Amniotic epithelial cell (primary cell): ENCODE results near the gene LMTK3.
A peak's percentile ranks its signal among the peaks of the same experiment; 100 is the strongest.
"Not testable (repeated sequence)": the region's sequence is repeated elsewhere in the genome, so short reads cannot be mapped to it uniquely, and the experiment has no call there.

ENCODE experiments used
- DNase-seq: peaks from one replicate; pipeline ENCODE4 v3.0.0-alpha.2; 2010; ENCODE audit warnings: low read depth

Gene LMTK3

GRCh38 chr19:48488478-48488877 is 23.2 kb downstream of the LMTK3 start:
- not testable (repeated sequence) for DNase-seq

- peak; percentile 51 for DNase-seq
Measured at GRCh38 chr19:48487948-48488347, 23.7 kb downstream of the LMTK3 start.

DNA sequence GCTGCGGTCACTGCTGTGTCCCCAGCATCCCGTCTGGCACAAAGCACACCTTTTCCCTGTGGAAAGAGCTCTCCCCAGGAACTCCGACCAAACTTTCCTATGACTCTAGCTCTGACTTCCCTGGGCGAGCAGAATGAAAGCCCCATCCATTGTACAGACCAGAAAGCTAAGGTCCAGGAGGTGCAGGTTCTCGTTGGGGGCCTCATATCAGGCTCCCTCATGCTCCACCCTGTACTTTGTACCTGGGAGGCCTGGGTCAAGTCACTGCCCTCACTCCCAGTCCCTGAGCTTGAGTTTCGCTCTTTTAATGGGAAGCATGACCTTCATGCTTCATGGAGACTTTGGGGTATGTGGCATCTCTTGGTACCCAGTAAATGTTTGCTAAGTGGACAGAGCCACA is 24.1 kb downstream of the LMTK3 start:
- DNase-seq, result no peak

DNA sequence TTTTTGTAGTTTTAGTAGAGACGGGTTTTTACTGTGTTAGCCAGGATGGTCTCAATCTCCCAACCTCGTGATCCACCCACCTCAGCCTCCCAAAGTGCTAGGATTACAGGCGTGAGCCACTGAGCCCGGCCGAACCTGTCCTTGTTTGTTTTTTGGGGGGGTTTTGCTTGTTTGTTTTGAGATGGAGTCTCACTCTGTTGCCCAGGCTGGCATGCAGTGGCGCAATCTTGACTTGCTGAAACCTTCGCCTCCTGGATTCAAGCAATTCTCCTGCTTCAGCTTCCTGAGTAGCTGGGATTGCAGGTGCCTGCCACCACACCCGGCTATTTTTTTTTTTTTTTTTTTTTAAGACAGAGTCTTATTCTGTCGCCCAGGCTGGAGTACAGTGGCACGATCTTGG is 24.9 kb downstream of the LMTK3 start:
- DNase-seq, result not testable (repeated sequence)

GRCh38 chr19:48484931-48485612 is 26.6 kb downstream of the LMTK3 start:
- no peak for DNase-seq

- DNase-seq, result no peak
Measured at GRCh38 chr19:48484247-48484893, 27.3 kb downstream of the LMTK3 start.

GRCh38 chr19:48483301-48483700 is 28.3 kb downstream of the LMTK3 start:
- no peak for DNase-seq

DNA sequence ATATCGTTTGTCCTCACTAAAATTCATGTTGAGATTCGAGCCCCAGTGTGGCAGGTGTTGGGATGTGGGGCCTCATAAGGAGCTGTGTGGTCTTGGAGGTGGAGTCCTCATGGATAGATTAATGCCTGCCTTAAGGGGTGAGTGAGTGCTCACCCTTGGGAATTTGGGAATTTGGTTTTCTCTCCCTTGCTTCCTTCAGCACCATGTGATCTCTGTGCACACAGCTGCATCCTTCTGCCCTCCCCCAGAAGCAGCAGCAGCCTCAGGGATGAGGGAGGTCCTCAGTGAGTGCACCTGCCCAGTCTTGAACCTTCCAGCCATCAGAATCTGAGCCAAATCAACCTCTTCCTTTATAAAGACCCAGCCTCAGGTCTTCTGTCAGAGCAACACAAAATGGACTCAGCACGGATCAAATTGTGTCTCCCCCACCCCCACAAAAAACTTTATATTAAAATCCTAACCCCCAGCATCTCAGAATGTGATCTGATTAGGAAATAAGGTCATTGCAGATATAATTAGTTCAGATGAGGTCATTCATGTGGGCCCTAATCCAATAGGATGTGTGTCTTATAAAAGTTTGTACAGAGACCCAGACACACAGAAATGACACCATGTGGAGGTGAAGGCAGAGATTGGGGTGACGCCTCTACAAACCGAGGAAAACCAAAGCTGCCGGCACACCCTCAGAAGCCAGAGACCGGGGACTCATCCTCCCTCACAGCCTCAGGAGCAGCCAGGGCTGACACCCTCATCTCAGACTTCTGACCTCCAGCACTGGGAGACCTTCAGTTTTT is 29.6 kb downstream of the LMTK3 start:
- no peak for DNase-seq

DNA sequence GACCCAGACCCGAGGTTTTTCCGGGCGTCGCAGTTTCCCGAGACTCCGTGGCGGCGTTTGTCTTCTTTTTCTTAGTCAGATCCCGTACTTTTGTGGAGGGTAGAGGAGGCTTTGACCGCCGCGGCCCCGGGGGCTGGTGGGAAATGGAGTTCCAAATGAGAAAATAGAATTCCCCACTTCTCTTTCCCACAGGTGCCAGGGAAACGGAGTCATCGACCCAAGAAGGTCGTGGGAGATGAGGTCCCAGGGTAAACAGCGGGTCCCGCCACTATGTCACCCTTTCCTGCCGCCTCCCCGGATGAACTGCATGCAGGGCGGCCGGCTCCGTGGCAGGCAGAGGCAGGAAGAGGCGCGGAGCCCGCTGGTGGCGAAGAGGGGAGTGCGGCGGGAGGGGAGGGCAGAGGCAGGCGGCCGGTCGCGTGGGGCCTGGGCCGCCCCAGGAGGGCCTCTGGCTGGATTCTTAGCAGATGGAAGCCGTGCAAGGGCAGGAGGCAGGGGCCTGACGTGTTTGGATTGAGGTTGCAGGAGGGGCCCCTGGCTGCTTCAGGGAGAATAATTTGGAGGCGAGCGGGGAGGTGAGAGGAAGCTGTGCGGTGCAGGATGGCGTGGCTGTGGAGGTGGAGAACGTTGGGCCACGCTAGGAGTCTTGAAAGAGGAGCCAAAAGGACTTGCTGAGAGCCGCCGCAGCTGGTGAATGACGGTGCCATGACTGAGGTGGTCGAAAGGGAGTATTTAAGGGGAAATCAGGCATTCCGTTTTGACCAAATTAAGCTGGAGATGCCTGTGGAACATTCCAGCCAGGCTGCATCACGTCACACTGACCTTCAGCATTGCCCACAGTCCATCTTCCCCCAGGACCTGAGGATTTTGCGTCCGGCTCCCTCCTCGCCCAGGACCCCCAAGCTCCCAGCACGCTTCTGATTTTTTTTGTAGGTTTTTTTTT is 30.8 kb downstream of the LMTK3 start:
- peak; percentile 74 for DNase-seq

- no peak for DNase-seq
Measured at GRCh38 chr19:48480183-48480557, 31.5 kb downstream of the LMTK3 start.

GRCh38 chr19:48479686-48480085 is 31.9 kb downstream of the LMTK3 start:
- no peak for DNase-seq

- DNase-seq, result no peak
Measured at GRCh38 chr19:48478339-48479256, 33.0 kb downstream of the LMTK3 start.

- DNase-seq, result no peak
Measured at GRCh38 chr19:48477698-48478338, 33.8 kb downstream of the LMTK3 start.

DNA sequence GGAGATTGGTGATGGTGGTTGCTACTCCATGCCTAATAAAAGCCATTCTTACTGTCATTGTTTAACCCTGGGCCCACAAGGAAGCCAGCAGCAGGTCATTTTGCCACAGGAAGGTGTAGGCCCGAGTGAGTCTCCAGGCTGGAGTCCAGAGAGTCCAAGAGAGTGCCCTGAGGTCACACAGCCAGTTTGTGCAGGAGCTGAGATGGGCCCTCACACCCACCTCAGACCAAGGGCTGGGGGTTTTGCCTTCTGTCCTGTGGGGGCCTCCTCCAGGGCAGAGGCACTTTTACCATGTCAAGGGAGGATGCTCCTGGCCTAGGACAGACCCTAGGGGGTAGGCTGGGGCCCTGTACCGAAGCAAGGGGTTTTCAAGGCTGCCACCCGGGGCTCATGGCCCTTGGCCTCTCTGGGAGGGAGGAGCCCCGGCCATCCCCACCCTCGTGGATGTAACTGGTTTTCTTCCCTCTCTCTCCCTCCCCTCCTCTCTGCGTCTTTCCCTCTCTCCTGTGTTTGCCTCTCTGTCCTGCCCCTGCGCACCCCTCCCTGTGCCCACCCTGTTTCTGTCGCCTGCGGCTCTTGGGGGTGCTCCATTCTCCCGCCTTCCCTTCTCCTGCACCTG is 34.5 kb downstream of the LMTK3 start:
- DNase-seq, result no peak

DNA sequence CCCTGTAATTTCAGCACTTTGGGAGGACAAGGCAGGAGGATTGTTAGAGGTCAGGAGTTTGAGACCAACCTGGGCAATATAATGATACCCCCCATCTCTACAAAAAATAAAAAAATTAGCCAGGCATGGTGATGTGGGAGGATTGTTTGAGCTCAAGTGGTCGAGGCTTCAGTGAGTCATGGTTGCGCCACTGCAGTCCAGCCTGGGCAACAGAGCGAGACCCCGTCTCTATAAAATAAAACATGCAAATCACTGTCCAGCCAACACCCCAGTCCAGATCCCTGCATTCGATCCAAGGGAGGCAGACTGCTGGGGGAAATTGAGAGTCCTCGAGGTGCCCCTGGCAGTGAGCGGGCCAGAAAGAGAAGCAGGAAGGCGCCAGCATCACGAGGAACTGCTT is 35.5 kb downstream of the LMTK3 start:
- no peak for DNase-seq

DNA sequence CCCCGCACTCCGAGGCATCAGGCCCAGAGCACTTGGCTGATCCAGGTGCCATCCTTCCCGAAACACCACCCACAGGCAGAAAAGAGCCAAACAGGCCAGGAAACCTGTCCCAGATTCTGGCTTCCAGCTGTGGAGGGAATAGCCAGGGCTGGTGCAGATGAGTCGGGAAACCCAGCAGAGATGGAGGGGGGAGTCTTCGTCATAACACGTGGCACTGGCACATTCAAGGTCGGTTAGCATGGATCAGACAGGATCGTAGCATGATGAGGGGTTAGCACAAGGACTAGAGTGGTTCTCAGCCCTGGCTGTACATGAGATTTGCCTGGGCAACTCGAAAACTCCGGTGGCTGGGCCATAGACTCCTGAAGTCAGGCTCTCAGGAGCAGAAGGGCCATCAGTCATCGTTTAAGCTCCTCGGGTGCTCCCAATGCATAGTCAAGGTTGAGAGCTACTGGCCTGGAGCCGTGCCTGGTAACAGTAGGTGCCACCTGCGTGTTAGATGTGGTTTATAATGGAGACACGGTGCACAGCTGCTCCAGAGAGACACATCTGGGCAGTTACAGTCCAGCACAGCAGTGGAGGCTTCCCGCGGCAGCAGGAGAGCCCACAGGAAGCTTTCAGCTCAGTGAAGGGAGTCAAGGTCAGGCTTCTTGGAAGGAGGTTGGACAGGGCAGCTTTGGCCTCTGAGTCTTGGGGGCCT is 36.1 kb downstream of the LMTK3 start:
- no peak for DNase-seq

GRCh38 chr19:48474084-48474592 is 37.5 kb downstream of the LMTK3 start:
- DNase-seq, result no peak

- DNase-seq, result no peak
Measured at GRCh38 chr19:48473161-48473966, 38.3 kb downstream of the LMTK3 start.
